ENCODE measurements around the gene LMBRD2.

DNA sequence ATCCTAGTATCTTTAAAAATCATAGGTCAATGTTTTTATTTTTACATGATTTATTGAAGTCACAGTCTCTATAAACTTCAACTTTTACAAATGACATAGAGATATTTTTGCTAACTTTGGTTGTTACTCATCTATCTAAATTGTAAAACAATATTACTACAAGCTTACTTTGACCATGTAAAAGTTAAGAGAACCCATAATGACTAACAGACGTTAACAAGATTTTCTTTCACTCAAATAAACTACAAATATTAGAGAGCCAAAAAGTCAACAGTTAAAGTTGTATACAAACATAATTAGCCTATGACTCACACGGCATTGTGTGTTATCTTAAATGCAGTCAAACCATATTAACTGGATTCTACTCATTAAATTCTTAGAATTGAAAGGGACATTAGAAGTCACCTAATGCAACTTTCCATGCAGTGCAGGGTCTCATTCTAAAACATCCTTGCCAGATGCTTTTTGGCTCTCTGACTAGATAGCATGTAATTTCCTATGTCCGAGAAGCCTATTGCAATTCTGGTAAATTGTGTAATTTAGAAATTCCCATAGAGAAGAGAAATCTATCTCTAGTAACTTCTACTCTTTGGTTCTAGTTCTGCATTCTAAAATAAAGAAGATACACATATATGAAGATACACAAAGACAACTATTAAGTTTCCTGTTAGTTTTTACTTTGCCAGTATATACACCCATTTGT lies 42.8 kb downstream of the LMBRD2 start:
- TF ChIP-seq, protein P1, sequence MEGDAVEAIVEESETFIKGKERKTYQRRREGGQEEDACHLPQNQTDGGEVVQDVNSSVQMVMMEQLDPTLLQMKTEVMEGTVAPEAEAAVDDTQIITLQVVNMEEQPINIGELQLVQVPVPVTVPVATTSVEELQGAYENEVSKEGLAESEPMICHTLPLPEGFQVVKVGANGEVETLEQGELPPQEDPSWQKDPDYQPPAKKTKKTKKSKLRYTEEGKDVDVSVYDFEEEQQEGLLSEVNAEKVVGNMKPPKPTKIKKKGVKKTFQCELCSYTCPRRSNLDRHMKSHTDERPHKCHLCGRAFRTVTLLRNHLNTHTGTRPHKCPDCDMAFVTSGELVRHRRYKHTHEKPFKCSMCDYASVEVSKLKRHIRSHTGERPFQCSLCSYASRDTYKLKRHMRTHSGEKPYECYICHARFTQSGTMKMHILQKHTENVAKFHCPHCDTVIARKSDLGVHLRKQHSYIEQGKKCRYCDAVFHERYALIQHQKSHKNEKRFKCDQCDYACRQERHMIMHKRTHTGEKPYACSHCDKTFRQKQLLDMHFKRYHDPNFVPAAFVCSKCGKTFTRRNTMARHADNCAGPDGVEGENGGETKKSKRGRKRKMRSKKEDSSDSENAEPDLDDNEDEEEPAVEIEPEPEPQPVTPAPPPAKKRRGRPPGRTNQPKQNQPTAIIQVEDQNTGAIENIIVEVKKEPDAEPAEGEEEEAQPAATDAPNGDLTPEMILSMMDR (IDR thresholded peaks at IDR 0.05) = no peak
- TF ChIP-seq, protein P2, sequence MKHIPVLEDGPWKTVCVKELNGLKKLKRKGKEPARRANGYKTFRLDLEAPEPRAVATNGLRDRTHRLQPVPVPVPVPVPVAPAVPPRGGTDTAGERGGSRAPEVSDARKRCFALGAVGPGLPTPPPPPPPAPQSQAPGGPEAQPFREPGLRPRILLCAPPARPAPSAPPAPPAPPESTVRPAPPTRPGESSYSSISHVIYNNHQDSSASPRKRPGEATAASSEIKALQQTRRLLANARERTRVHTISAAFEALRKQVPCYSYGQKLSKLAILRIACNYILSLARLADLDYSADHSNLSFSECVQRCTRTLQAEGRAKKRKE (CRISPR knock-in tag; IDR thresholded peaks at IDR 0.05; ENCODE audit: low read depth) = no peak
